GM10266 (cell line): ENCODE data around the gene CT45A6.
"Not testable (repeated sequence)": the region's sequence is repeated elsewhere in the genome, so short reads cannot be mapped to it uniquely, and the experiment has no call there.

ENCODE experiments used
- DNase-seq: peaks from one replicate; pipeline ENCODE4 v3.0.0; 2012; ENCODE audit errors: extremely low spot score

Gene CT45A6, protein sequence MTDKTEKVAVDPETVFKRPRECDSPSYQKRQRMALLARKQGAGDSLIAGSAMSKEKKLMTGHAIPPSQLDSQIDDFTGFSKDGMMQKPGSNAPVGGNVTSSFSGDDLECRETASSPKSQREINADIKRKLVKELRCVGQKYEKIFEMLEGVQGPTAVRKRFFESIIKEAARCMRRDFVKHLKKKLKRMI

DNA sequence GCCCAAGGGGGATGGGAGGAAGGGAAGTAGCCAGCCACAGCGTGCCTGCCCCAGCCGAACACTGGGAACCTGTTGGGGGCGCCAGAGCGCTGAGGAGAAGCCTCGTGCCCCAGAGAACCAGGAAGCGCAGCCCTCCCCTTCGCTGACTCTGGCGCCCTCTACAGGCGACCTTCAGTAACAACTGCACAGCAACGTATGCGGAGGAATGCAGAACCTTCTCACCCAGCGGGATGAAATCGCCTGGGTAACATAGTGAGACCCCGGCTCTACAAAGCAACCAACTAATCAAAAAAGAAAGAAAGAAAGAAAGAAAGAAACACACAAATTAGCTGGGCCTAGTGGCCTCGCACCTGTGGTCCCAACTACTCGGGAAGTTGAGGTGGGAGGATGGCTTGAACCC, at the start of gene CT45A6:
Gene CT45A6 (minus strand): TSS at position 101 of the 400 bp plus-strand sequence. CDS start 3,794 bp downstream, outside the sequence.
- not testable (repeated sequence) for DNase-seq

DNA sequence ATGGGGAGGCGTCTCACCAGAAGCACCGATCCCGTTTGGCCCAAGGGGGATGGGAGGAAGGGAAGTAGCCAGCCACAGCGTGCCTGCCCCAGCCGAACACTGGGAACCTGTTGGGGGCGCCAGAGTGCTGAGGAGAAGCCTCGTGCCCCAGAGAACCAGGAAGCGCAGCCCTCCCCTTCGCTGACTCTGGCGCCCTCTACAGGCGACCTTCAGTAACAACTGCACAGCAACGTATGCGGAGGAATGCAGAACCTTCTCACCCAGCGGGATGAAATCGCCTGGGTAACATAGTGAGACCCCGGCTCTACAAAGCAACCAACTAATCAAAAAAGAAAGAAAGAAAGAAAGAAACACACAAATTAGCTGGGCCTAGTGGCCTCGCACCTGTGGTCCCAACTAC, 34.6 kb upstream of the CT45A6 start, which contains the start of gene CT45A7:
Gene CT45A7 (minus strand): TSS at position 101 of the 400 bp plus-strand sequence. CDS start 3,747 bp downstream, outside the sequence.
- DNase-seq: not testable (repeated sequence)

GRCh38 chrX:135819912-135820311, 17.3 kb upstream of the CT45A6 start, which contains the start of gene CT45A2:
Gene CT45A2 (minus strand): TSS chrX:135820012. CDS start chrX:135816265, 3,747 bp downstream.
- not testable (repeated sequence) for DNase-seq

DNA sequence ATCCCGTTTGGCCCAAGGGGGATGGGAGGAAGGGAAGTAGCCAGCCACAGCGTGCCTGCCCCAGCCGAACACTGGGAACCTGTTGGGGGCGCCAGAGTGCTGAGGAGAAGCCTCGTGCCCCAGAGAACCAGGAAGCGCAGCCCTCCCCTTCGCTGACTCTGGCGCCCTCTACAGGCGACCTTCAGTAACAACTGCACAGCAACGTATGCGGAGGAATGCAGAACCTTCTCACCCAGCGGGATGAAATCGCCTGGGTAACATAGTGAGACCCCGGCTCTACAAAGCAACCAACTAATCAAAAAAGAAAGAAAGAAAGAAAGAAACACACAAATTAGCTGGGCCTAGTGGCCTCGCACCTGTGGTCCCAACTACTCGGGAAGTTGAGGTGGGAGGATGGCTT, 17.2 kb downstream of the CT45A6 start, which contains the start of gene CT45A5:
Gene CT45A5 (minus strand): TSS at position 101 of the 400 bp plus-strand sequence. CDS start 3,774 bp downstream, outside the sequence.
- DNase-seq: not testable (repeated sequence)

GRCh38 chrX:135768091-135768490, 34.5 kb downstream of the CT45A6 start, which contains the start of gene CT45A3:
Gene CT45A3 (minus strand): TSS chrX:135768191. CDS start chrX:135764444, 3,747 bp downstream.
- not testable (repeated sequence) for DNase-seq

DNA sequence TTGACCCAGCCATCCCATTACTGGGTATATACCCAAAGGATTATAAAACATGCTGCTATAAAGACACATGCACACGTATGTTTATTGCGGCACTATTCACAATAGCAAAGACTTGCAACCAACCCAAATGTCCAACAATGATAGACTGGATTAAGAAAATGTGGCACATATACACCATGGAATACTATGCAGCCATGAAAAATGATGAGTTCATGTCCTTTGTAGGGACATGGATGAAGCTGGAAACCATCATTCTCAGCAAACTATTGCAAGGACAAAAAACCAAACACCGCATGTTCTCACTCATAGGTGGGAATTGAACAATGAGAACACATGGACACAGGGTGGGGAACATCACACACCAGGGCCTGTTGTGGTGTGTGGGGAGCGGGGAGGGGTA, 57.8 kb downstream of the CT45A6 start:
- not testable (repeated sequence) for DNase-seq
